ENCODE measurements around the gene HID1.

Gene HID1

GRCh38 chr17:74925242-74925641 lies 47.3 kb downstream of the HID1 start:
- TF ChIP-seq CTCF (IDR thresholded peaks at IDR 0.05; ENCODE audit: insufficient read depth, missing control alignments): no peak
- DNase-seq (ENCODE audit: insufficient read length, low spot score): no peak
- FAIRE-seq: no peak

- no peak for TF ChIP-seq CTCF (IDR thresholded peaks at IDR 0.05; ENCODE audit: insufficient read depth, missing control alignments)
- FAIRE-seq (no peak), DNase-seq (ENCODE audit: insufficient read length, low spot score) (no peak)
Measured at GRCh38 chr17:74924250-74924948, 48.2 kb downstream of the HID1 start, which contains the start of gene OTOP2. TSS of gene OTOP2 (plus strand) at chr17:74924273. CDS start at chr17:74924633, 360 bp downstream.

GRCh38 chr17:74923538-74924249 lies 48.9 kb downstream of the HID1 start:
- FAIRE-seq (no peak), DNase-seq (ENCODE audit: insufficient read length, low spot score) (peak; percentile 92)
- TF ChIP-seq CTCF (IDR thresholded peaks at IDR 0.05; ENCODE audit: insufficient read depth, missing control alignments): peak; percentile 82

- FAIRE-seq (no peak), DNase-seq (ENCODE audit: insufficient read length, low spot score) (peak; percentile 76)
Measured at GRCh38 chr17:74922694-74923537, 49.6 kb downstream of the HID1 start, which contains the start of gene USH1G. TSS of gene USH1G (minus strand) at chr17:74923255. CDS start at chr17:74923073, 182 bp downstream.

GRCh38 chr17:74922172-74922571 lies 50.4 kb downstream of the HID1 start:
- DNase-seq (ENCODE audit: insufficient read length, low spot score): no peak
- no peak for TF ChIP-seq CTCF (IDR thresholded peaks at IDR 0.05; ENCODE audit: insufficient read depth, missing control alignments)
- FAIRE-seq: no peak

More at GRCh38 chr17:74922694-74923537, 49.6 kb downstream of the HID1 start, which contains the start of gene USH1G:
- TF ChIP-seq CTCF (IDR thresholded peaks at IDR 0.05; ENCODE audit: insufficient read depth, missing control alignments): no peak

- DNase-seq (ENCODE audit: insufficient read length, low spot score): no peak
- no peak for FAIRE-seq
- no peak for TF ChIP-seq CTCF (IDR thresholded peaks at IDR 0.05; ENCODE audit: insufficient read depth, missing control alignments)
Measured at GRCh38 chr17:74921769-74922168, 50.8 kb downstream of the HID1 start.

All from D721Med (cell line).